ENCODE data around the gene EEFSEC.
A peak's percentile ranks its signal among the peaks of the same experiment; 100 is the strongest.

Gene EEFSEC

DNA sequence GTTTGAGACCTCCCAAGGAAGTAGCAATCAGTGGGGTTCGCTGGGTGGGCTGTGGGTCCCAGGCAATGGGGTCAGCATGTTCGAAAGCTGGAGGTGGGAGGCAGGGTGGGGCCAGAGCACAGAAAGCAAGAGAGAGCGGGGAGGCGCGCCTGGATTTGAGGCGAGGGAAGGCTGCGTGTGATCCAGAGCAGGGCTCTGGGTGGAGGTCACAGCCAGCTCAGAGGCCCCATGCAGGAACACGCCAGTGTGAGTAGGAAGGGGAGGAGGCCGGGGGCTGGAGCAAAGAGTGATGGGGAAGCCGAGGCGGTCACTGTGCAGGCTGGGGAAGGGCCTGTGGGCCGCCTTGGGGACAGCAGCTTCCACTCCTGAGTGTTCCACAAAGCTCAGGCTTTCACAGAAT, 304.7 kb downstream of the EEFSEC start:
- no peaks in the 10 kb centered on the region for H3K36me3 Mint-ChIP-seq (ENCODE audit: low read depth)
- TF ChIP-seq, protein P1, sequence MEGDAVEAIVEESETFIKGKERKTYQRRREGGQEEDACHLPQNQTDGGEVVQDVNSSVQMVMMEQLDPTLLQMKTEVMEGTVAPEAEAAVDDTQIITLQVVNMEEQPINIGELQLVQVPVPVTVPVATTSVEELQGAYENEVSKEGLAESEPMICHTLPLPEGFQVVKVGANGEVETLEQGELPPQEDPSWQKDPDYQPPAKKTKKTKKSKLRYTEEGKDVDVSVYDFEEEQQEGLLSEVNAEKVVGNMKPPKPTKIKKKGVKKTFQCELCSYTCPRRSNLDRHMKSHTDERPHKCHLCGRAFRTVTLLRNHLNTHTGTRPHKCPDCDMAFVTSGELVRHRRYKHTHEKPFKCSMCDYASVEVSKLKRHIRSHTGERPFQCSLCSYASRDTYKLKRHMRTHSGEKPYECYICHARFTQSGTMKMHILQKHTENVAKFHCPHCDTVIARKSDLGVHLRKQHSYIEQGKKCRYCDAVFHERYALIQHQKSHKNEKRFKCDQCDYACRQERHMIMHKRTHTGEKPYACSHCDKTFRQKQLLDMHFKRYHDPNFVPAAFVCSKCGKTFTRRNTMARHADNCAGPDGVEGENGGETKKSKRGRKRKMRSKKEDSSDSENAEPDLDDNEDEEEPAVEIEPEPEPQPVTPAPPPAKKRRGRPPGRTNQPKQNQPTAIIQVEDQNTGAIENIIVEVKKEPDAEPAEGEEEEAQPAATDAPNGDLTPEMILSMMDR (IDR thresholded peaks at IDR 0.05; ENCODE audit: unreplicated experiment in 3 of 3) = no peak
- no peaks in the 10 kb centered on the region for H3K9me3 Mint-ChIP-seq
- peak overlapping the region; percentile 9 to 19 (median 14) for H3K27ac Mint-ChIP-seq
- H3K27me3 Mint-ChIP-seq (ENCODE audit: low read depth) = peaks cover 40% of the 10 kb centered on the region
- peaks cover 5% of the 10 kb centered on the region for H3K4me1 Mint-ChIP-seq
- no peak overlapping the region for H3K4me3 Mint-ChIP-seq

Measured in nephron (organoid).